ENCODE results near the gene CEACAM16.

DNA sequence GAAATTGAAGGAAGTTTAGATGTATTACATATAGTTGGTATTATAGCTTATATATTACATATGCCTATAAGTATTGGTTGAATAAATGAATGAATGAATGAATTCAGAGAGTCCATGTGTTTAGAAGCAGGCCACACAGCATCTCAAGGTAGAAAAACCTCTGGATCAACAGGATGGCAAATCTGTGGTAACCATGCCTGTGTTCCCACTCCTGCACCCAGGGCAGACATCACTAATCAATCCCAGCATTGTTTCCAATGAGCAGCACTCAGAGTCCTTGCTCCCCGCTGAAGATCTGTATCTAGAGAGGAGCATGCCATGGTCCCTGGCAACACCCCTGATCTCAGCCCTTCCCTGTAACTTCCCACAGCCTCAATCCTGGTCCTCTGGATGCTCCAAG lies 26.7 kb upstream of the CEACAM16 start:
- TF ChIP-seq, protein P1, sequence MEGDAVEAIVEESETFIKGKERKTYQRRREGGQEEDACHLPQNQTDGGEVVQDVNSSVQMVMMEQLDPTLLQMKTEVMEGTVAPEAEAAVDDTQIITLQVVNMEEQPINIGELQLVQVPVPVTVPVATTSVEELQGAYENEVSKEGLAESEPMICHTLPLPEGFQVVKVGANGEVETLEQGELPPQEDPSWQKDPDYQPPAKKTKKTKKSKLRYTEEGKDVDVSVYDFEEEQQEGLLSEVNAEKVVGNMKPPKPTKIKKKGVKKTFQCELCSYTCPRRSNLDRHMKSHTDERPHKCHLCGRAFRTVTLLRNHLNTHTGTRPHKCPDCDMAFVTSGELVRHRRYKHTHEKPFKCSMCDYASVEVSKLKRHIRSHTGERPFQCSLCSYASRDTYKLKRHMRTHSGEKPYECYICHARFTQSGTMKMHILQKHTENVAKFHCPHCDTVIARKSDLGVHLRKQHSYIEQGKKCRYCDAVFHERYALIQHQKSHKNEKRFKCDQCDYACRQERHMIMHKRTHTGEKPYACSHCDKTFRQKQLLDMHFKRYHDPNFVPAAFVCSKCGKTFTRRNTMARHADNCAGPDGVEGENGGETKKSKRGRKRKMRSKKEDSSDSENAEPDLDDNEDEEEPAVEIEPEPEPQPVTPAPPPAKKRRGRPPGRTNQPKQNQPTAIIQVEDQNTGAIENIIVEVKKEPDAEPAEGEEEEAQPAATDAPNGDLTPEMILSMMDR (IDR thresholded peaks at IDR 0.05 in 2 of 3, conservative IDR thresholded peaks at IDR 0.05 in 1 of 3; ENCODE audit: borderline replicate concordance in 1 of 3, insufficient read depth in 1 of 3, low read depth in 2 of 3, low read length in 2 of 3) = no peak
- TF ChIP-seq EZH2 (IDR thresholded peaks at IDR 0.05) = no peak
- TF ChIP-seq CBX3 (IDR thresholded peaks at IDR 0.05; ENCODE audit: low read depth) = no peak
- no peak for TF ChIP-seq CEBPB (IDR thresholded peaks at IDR 0.05; ENCODE audit: low read depth)
- TF ChIP-seq POLR2A (IDR thresholded peaks at IDR 0.05; ENCODE audit: borderline replicate concordance, extremely low read depth, insufficient read depth, insufficient read length) = no peak
- TF ChIP-seq TCF7L2 (IDR thresholded peaks at IDR 0.05; ENCODE audit: borderline replicate concordance, extremely low read depth, insufficient read depth, insufficient read length) = no peak
- TF ChIP-seq ZNF274 (IDR thresholded peaks at IDR 0.05; ENCODE audit: low read depth, low read length) = no peak
- TF ChIP-seq YY1 (IDR thresholded peaks at IDR 0.05; ENCODE audit: extremely low read depth, insufficient replicate concordance, low read depth, low read length) = no peak
- TF ChIP-seq, protein P2, sequence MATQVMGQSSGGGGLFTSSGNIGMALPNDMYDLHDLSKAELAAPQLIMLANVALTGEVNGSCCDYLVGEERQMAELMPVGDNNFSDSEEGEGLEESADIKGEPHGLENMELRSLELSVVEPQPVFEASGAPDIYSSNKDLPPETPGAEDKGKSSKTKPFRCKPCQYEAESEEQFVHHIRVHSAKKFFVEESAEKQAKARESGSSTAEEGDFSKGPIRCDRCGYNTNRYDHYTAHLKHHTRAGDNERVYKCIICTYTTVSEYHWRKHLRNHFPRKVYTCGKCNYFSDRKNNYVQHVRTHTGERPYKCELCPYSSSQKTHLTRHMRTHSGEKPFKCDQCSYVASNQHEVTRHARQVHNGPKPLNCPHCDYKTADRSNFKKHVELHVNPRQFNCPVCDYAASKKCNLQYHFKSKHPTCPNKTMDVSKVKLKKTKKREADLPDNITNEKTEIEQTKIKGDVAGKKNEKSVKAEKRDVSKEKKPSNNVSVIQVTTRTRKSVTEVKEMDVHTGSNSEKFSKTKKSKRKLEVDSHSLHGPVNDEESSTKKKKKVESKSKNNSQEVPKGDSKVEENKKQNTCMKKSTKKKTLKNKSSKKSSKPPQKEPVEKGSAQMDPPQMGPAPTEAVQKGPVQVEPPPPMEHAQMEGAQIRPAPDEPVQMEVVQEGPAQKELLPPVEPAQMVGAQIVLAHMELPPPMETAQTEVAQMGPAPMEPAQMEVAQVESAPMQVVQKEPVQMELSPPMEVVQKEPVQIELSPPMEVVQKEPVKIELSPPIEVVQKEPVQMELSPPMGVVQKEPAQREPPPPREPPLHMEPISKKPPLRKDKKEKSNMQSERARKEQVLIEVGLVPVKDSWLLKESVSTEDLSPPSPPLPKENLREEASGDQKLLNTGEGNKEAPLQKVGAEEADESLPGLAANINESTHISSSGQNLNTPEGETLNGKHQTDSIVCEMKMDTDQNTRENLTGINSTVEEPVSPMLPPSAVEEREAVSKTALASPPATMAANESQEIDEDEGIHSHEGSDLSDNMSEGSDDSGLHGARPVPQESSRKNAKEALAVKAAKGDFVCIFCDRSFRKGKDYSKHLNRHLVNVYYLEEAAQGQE (IDR thresholded peaks at IDR 0.05; ENCODE audit: low read depth) = no peak

Measured in HCT116 (cell line).